Lung (tissue), 12 donors: ENCODE measurements around the gene LYPD6B. TPM values are rescaled to one million over a fixed set of nuclear protein-coding genes. Genes with fewer than 3 reads are reported as not detected.

Experiments
- ATAC-seq: fragments of 200-7000 bp; cut with Tn5 transposase; one replicate; pipeline ENCODE4 v1.9.1; 2020; ENCODE audit warnings: moderate number of reproducible peaks; ENCODE audit not compliant: insufficient read depth, low FRiP score
- DNase-seq, 3 donors: peaks; one replicate each; pipeline ENCODE4 v3.0.0-alpha.2; 2013 to 2017
- H3K27ac ChIP-seq, 2 donors: one replicate each; pipeline ENCODE4 v1.5.1; 2013; ENCODE audit warnings: mild to moderate bottlenecking in 2 of 2, moderate library complexity in 2 of 2, control low read depth in 1 of 2, inconsistent platforms in 1 of 2, low read depth in 1 of 2, low read length in 1 of 2
- H3K27me3 ChIP-seq, 3 donors: one replicate each; pipeline ENCODE4 v1.5.1; 2013; ENCODE audit warnings: low read length in 2 of 3; ENCODE audit not compliant: control insufficient read depth in 3 of 3, insufficient read depth in 3 of 3
- H3K36me3 ChIP-seq, 4 donors: one replicate each; pipeline ENCODE4 v1.5.1; 2013; ENCODE audit warnings: low read length in 4 of 4, mild to moderate bottlenecking in 1 of 4, moderate library complexity in 1 of 4; ENCODE audit not compliant: control insufficient read depth in 4 of 4, insufficient read depth in 4 of 4
- H3K4me1 ChIP-seq, 5 donors: one replicate each; pipeline ENCODE4 v1.5.1; 2013; ENCODE audit warnings: low read length in 5 of 5, mild to moderate bottlenecking in 2 of 5, moderate library complexity in 1 of 5; ENCODE audit not compliant: control insufficient read depth in 5 of 5, insufficient read depth in 5 of 5
- H3K4me3 ChIP-seq: one replicate; pipeline ENCODE4 v1.5.1; 2013; ENCODE audit warnings: mild to moderate bottlenecking, control low read depth, moderate library complexity
- H3K9ac ChIP-seq, 2 donors: one replicate each; pipeline ENCODE4 v1.5.1; 2013; ENCODE audit warnings: low read length in 2 of 2, control low read depth in 1 of 2; ENCODE audit not compliant: insufficient read depth in 1 of 2
- H3K9me3 ChIP-seq, 4 donors: one replicate each; pipeline ENCODE4 v1.5.1; 2013; ENCODE audit warnings: low read length in 3 of 4, mild to moderate bottlenecking in 1 of 4, moderate library complexity in 1 of 4; ENCODE audit not compliant: control insufficient read depth in 4 of 4, insufficient read depth in 3 of 4
- CTCF ChIP-seq: IDR thresholded peaks from 2 replicates; pipeline ENCODE4 v1.5.1; 2012; ENCODE audit warnings: mild to moderate bottlenecking; ENCODE audit errors: control extremely low read depth, extremely low read depth
- WGBS, 2 donors: extraction: QIAGEN DNeasy Blood & Tissue Kit; methylation state at CpG; one replicate each; pipeline ENCODE4 v1.1.7; 2013; 5-methylcytosine and 5-hydroxymethylcytosine counted together
- polyA plus RNA-seq, 2 donors: library from polyadenylated mRNA; stranded (reverse); fragments of 200-250 nt; gene quantifications; one replicate each; pipeline ENCODE4 v1.2.1, GENCODE V29; 2013
- total RNA-seq, 2 donors: library from RNA; depleted of rRNA in 1 of 2; stranded (reverse); fragments of >200 nt in 1 of 2; gene quantifications; one replicate each; pipeline ENCODE4 v1.2.1, GENCODE V29; 2014 to 2021
- donor health status: control.
- donor health status: control.
- donor health status: Bipolar disorder and iron deficiency.
- donor health status: healthy.
- donor health status: DM: yes; HTN: yes; CAD: no.

The LYPD6B gene
- total and polyA plus RNA-seq, 4 donors: 2.5 to 12.4 (median 3.4) TPM

- no peak for TF ChIP-seq CTCF
- WGBS, 2 donors: 32 to 67% methylated on average over 1 of the region's 1 CpG
- Histone ChIP-seq H3K9me3 (no peaks in the 10 kb centered on the region), H3K27me3 (no peaks in the 10 kb centered on the region), H3K27ac (no peak overlapping the region), H3K4me3 (no peak overlapping the region), H3K4me1 (peaks cover 0 to 18% (median 0%) of the 10 kb centered on the region in 5 donors), H3K36me3 (no peaks in the 10 kb centered on the region), H3K9ac (no peak overlapping the region)
- DNase-seq: no peak
- no peak for ATAC-seq
Measured at GRCh38 chr2:149132901-149133300, 94.4 kb downstream of the LYPD6B start.

GRCh38 chr2:149134335-149134923, 95.9 kb downstream of the LYPD6B start:
- 90 to 91% methylated on average over 5 of the region's 5 CpGs for WGBS, 2 donors
- Histone ChIP-seq H3K27ac (no peak overlapping the region), H3K9me3 (no peaks in the 10 kb centered on the region), H3K36me3 (no peaks in the 10 kb centered on the region), H3K27me3 (no peaks in the 10 kb centered on the region), H3K4me1 (peaks cover 0 to 18% (median 0%) of the 10 kb centered on the region in 5 donors), H3K4me3 (no peak overlapping the region), H3K9ac (no peak overlapping the region)
- TF ChIP-seq CTCF: no peak
- no peak for DNase-seq
- ATAC-seq: no peak

- H3K4me3 ChIP-seq: no peak overlapping the region
- H3K9ac ChIP-seq: no peak overlapping the region
- 89 to 93% methylated on average over 4 of the region's 4 CpGs for WGBS, 2 donors
- ATAC-seq (no peak), DNase-seq (no peak)
- peaks cover 0 to 6% (median 1%) of the 10 kb centered on the region in 5 donors for H3K4me1 ChIP-seq
- no peak overlapping the region for H3K27ac ChIP-seq
- no peaks in the 10 kb centered on the region for H3K36me3 ChIP-seq
- TF ChIP-seq CTCF: no peak
- no peaks in the 10 kb centered on the region for H3K9me3 ChIP-seq
- no peaks in the 10 kb centered on the region for H3K27me3 ChIP-seq
Measured at GRCh38 chr2:149136111-149136510, 97.6 kb downstream of the LYPD6B start.

GRCh38 chr2:149141046-149141445, 102.5 kb downstream of the LYPD6B start:
- Histone ChIP-seq H3K27me3 (no peaks in the 10 kb centered on the region), H3K36me3 (no peaks in the 10 kb centered on the region), H3K9me3 (no peaks in the 10 kb centered on the region), H3K4me1 (peaks cover 0 to 3% (median 0%) of the 10 kb centered on the region in 5 donors), H3K4me3 (no peak overlapping the region), H3K9ac (no peak overlapping the region), H3K27ac (no peak overlapping the region)
- 72 to 86% methylated on average over 5 of the region's 5 CpGs for WGBS, 2 donors
- ATAC-seq (no peak), DNase-seq (no peak)
- TF ChIP-seq CTCF: no peak
